Stimulated activated naive CD8-positive, alpha-beta T cell treated with anti-CD3 and anti-CD28 coated beads, Interleukin-15, Interleukin-2, amounts not matched to agents 100 ng/mL and 50 ng/mL, for 24 hours (primary cell): ENCODE measurements around the gene POLK.
"Not testable (repeated sequence)": the region's sequence is repeated elsewhere in the genome, so short reads cannot be mapped to it uniquely, and the experiment has no call there.

ENCODE experiments used
- H3K27ac Mint-ChIP-seq: one replicate; pipeline ENCODE4 v1.8.0; 2021; ENCODE audit warnings: mild to moderate bottlenecking, mixed read lengths
- H3K27me3 Mint-ChIP-seq: one replicate; pipeline ENCODE4 v1.8.0; 2021; ENCODE audit warnings: mixed read lengths
- H3K36me3 Mint-ChIP-seq: one replicate; pipeline ENCODE4 v1.8.0; 2021; ENCODE audit warnings: low read depth, mixed read lengths
- H3K4me1 Mint-ChIP-seq: one replicate; pipeline ENCODE4 v1.8.0; 2021; ENCODE audit warnings: low read depth, mixed read lengths
- H3K4me3 Mint-ChIP-seq: one replicate; pipeline ENCODE4 v1.8.0; 2021; ENCODE audit warnings: mild to moderate bottlenecking, mixed read lengths
- H3K9me3 Mint-ChIP-seq: one replicate; pipeline ENCODE4 v1.8.0; 2021; ENCODE audit warnings: mixed read lengths

Gene POLK

GRCh38 chr5:75522542-75522941 lies 10.9 kb downstream of the POLK start:
- Mint-ChIP-seq H3K4me3 (no peak overlapping the region), H3K36me3 (peaks cover 47% of the 10 kb centered on the region), H3K27me3 (no peaks in the 10 kb centered on the region), H3K9me3 (peaks cover 13% of the 10 kb centered on the region), H3K27ac (peak overlapping the region; percentile 95), H3K4me1 (peaks cover 82% of the 10 kb centered on the region)

DNA sequence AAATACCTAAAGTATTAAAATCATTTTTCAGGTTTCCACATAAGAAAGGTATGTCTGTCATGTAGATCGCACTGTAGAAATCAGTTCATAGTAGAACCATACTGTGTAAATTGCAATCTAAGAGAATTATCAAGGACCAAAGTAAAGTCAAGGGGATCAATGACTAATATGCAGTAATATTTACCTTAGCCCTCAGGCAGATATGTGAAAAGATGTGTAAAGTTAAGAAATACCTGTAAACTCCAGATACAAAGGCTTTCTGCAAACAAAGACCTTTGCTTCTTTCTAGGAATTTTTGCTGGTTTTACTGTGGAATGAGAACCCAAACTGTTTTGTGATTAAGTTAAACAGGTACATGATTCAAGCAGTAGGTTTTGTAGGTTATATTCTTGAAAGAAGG lies 11.6 kb downstream of the POLK start:
- Mint-ChIP-seq H3K9me3 (peaks cover 13% of the 10 kb centered on the region), H3K4me1 (peaks cover 75% of the 10 kb centered on the region), H3K4me3 (peak overlapping the region; percentile 56)

GRCh38 chr5:75524071-75524470 lies 12.4 kb downstream of the POLK start:
- Mint-ChIP-seq H3K27ac (peak overlapping the region; percentile 64), H3K9me3 (peaks cover 13% of the 10 kb centered on the region), H3K4me3 (peak overlapping the region; percentile 56), H3K4me1 (peaks cover 69% of the 10 kb centered on the region), H3K36me3 (peaks cover 44% of the 10 kb centered on the region), H3K27me3 (no peaks in the 10 kb centered on the region)

More for the DNA sequence above, 11.6 kb downstream of the POLK start:
- Mint-ChIP-seq H3K36me3 (peaks cover 41% of the 10 kb centered on the region), H3K27me3 (no peaks in the 10 kb centered on the region), H3K27ac (peak overlapping the region; percentile 64)

GRCh38 chr5:75524591-75524990 lies 12.9 kb downstream of the POLK start:
- no peak overlapping the region for H3K4me3 Mint-ChIP-seq

GRCh38 chr5:75525344-75525743 lies 13.7 kb downstream of the POLK start:
- Mint-ChIP-seq H3K4me3 (no peak overlapping the region), H3K4me1 (peaks cover 66% of the 10 kb centered on the region), H3K9me3 (peaks cover 13% of the 10 kb centered on the region), H3K27me3 (no peaks in the 10 kb centered on the region), H3K27ac (peak overlapping the region; percentile 64), H3K36me3 (peaks cover 38% of the 10 kb centered on the region)

More at GRCh38 chr5:75524591-75524990, 12.9 kb downstream of the POLK start:
- Mint-ChIP-seq H3K36me3 (peaks cover 41% of the 10 kb centered on the region), H3K27ac (peak overlapping the region; percentile 64), H3K27me3 (no peaks in the 10 kb centered on the region), H3K9me3 (peaks cover 13% of the 10 kb centered on the region), H3K4me1 (peaks cover 66% of the 10 kb centered on the region)

DNA sequence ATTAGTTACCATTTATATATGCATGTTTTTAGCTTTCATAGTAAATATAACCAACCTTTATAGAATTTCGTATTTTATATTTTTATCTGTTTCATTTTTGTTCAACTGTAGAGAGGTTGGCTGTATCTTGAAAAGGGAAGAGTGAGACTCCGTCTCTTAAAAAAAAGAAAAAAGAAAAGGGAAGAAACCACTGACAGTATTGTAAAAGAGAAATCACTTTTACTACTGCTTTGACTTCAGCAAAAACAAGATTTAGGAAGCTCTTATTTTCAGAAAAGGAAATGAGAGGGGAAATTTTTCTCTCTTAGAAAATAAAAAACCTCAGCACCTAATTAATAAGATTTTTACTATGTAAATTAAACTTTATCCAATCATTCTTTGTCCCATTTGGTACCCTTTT lies 14.4 kb downstream of the POLK start:
- peak overlapping the region; percentile 38 for H3K4me3 Mint-ChIP-seq
- H3K27ac Mint-ChIP-seq, result peak overlapping the region; percentile 64
- no peaks in the 10 kb centered on the region for H3K27me3 Mint-ChIP-seq
- H3K36me3 Mint-ChIP-seq, result peaks cover 30% of the 10 kb centered on the region
- peaks cover 10% of the 10 kb centered on the region for H3K9me3 Mint-ChIP-seq
- peaks cover 60% of the 10 kb centered on the region for H3K4me1 Mint-ChIP-seq

DNA sequence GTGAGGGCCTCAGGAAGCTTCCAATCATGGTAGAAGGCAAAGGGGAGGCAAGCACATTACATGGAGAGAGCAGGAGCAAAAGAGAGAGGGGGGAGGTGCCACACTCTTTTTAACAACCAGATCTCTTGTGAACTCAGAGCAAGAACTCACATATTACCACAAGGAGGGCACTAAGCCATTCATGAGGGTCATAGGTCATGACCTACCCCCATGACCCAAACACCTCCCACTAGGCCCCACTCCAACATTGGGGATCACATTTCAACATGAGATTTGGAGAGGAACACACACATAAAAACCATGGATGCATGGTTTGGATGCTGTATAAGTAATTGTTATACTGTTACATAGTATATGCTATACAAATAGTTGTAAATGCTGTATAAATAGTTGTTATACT lies 17.5 kb downstream of the POLK start:
- Mint-ChIP-seq H3K36me3 (peaks cover 34% of the 10 kb centered on the region), H3K9me3 (peaks cover 10% of the 10 kb centered on the region), H3K27me3 (no peaks in the 10 kb centered on the region), H3K27ac (no peak overlapping the region), H3K4me3 (no peak overlapping the region), H3K4me1 (peaks cover 40% of the 10 kb centered on the region)

- Mint-ChIP-seq H3K4me3 (no peak overlapping the region), H3K9me3 (peaks cover 24% of the 10 kb centered on the region), H3K27ac (peak overlapping the region; percentile 45), H3K4me1 (peaks cover 31% of the 10 kb centered on the region), H3K36me3 (peaks cover 55% of the 10 kb centered on the region), H3K27me3 (no peaks in the 10 kb centered on the region)
Measured at GRCh38 chr5:75532190-75532589, 20.5 kb downstream of the POLK start.

DNA sequence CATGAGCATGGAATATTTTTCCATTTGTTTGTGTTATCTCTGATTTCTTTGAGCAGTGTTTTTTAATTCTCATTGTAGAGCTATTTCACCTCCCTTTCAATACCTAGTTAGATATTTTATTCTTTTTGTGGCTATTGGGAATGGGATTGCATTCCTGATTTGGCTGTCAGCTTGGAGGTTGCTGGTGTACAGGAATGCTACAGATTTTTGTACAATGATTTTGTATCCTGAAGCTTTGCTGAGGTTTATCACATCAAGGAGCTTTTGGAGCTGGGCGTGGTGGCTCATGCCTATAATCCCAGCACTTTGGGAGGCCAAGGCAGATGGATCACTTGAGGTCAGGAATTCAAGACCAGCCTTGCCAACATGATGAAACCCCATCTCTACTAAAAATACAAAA lies 22.0 kb downstream of the POLK start:
- not testable (repeated sequence) for H3K27me3 Mint-ChIP-seq, H3K27ac Mint-ChIP-seq, H3K4me3 Mint-ChIP-seq
- Mint-ChIP-seq H3K36me3 (peaks cover 55% of the 10 kb centered on the region), H3K4me1 (peaks cover 34% of the 10 kb centered on the region), H3K9me3 (peaks cover 24% of the 10 kb centered on the region)

DNA sequence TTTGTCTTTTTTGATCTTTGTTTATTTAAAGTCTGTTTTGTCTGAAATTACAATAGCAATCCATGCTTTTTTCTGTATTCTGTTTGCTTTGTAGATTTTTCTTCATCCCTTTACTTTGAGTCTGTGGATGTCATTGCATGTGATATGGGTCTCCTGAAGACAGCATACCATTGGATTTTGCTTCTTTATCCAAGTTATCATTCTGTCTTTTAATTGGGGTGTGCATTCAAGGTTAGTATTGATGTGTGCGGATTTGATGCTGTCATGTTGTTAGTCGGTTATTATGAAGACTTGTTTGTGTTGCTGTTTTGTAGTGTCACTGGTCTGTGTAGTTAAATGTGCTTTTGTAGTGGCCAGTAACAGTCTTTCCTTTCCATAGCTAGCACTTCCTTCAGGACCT lies 23.0 kb downstream of the POLK start:
- Mint-ChIP-seq H3K27ac (no peak overlapping the region), H3K9me3 (peaks cover 24% of the 10 kb centered on the region), H3K27me3 (no peaks in the 10 kb centered on the region), H3K4me1 (peaks cover 29% of the 10 kb centered on the region), H3K36me3 (peaks cover 56% of the 10 kb centered on the region), H3K4me3 (no peak overlapping the region)

DNA sequence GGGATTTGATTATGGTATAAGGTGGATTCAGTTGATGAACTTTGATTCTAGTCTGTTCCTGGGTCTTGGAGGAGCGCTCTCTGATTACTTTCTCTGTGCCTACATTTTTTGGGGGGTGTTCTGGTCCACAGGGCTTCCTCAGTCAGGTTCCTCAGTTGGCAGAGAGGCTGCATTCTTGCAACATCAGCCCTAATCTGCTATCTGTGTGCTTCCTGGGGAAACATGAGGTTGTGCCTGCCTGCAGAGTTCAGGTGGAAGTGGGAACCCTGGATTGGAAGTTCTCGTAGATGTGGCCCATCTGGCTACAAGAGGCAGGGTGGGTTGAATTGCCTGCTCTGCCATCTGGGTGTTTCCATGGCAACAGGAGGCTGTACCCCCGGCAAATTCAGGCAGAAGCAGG lies 24.5 kb downstream of the POLK start:
- H3K36me3 Mint-ChIP-seq, result peaks cover 65% of the 10 kb centered on the region
- H3K9me3 Mint-ChIP-seq, result peaks cover 24% of the 10 kb centered on the region
- no peaks in the 10 kb centered on the region for H3K27me3 Mint-ChIP-seq
- H3K4me1 Mint-ChIP-seq, result peaks cover 26% of the 10 kb centered on the region
- H3K27ac Mint-ChIP-seq, result peak overlapping the region; percentile 7
- H3K4me3 Mint-ChIP-seq, result no peak overlapping the region

DNA sequence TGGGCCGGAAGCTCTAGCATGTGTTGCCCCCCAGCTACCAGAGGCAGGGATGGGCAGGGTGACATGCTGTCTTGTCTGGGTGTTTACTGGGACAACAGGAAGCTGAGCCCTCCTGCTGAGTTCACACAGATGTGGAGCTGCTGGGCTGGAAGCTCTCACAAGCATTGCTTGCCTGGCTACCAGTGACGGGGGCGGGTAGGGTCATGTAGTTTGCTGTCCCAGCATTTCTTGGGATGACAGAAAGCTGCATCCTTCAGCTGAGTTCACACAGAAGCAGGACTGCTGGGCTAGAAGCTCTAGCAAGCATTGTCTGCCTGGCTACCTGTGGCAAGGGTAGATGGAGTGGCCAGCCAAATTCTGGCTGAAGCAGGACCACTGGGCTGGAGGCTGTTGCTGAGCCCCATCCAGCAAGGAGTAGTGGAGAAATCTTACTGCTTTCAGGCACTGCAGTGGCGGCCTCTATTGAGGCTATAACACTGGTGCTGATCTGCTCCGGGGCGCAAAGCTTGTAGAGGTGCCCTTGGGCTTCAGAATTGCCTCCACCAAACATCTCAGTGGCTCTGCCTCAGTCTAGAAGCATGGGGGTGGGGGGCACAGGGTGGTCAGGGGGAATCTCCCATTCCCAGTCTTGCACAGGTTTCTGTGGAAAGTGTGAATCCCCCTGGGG lies 25.1 kb downstream of the POLK start:
- H3K36me3 Mint-ChIP-seq, result peaks cover 62% of the 10 kb centered on the region
- H3K9me3 Mint-ChIP-seq, result peaks cover 24% of the 10 kb centered on the region
- peaks cover 26% of the 10 kb centered on the region for H3K4me1 Mint-ChIP-seq
- H3K27ac Mint-ChIP-seq, result no peak overlapping the region
- no peak overlapping the region for H3K4me3 Mint-ChIP-seq
- H3K27me3 Mint-ChIP-seq, result no peaks in the 10 kb centered on the region

DNA sequence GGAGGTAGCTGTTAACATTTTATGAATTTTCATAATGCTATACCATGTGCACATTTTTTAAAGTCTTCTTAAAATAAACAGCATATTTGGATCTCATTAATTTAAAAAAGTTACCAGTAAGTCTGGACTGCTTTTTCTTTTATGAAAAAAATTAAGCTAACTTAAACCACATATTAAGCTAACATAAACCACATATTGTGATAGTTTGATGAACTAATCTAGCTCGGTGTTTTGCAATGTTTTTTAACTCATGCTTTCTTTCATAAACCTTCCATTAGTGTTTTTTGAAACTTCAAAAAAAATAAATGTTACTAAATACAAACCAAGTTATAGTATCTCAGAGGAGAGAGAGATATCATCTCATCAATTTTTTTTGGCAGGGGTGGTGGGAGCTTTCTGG lies 26.5 kb downstream of the POLK start:
- Mint-ChIP-seq H3K27ac (no peak overlapping the region), H3K27me3 (no peaks in the 10 kb centered on the region), H3K36me3 (peaks cover 49% of the 10 kb centered on the region), H3K4me1 (peaks cover 24% of the 10 kb centered on the region), H3K4me3 (no peak overlapping the region), H3K9me3 (peaks cover 19% of the 10 kb centered on the region)

GRCh38 chr5:75545131-75545530 lies 33.4 kb downstream of the POLK start:
- H3K27me3 Mint-ChIP-seq, result no peaks in the 10 kb centered on the region
- peaks cover 38% of the 10 kb centered on the region for H3K36me3 Mint-ChIP-seq
- H3K9me3 Mint-ChIP-seq, result no peaks in the 10 kb centered on the region
- H3K27ac Mint-ChIP-seq, result no peak overlapping the region
- H3K4me1 Mint-ChIP-seq, result peaks cover 7% of the 10 kb centered on the region
- H3K4me3 Mint-ChIP-seq, result no peak overlapping the region

GRCh38 chr5:75546830-75547229 lies 35.1 kb downstream of the POLK start:
- peaks cover 7% of the 10 kb centered on the region for H3K4me1 Mint-ChIP-seq
- no peak overlapping the region for H3K4me3 Mint-ChIP-seq
- no peak overlapping the region for H3K27ac Mint-ChIP-seq
- peaks cover 43% of the 10 kb centered on the region for H3K36me3 Mint-ChIP-seq
- no peaks in the 10 kb centered on the region for H3K27me3 Mint-ChIP-seq
- H3K9me3 Mint-ChIP-seq, result no peaks in the 10 kb centered on the region

DNA sequence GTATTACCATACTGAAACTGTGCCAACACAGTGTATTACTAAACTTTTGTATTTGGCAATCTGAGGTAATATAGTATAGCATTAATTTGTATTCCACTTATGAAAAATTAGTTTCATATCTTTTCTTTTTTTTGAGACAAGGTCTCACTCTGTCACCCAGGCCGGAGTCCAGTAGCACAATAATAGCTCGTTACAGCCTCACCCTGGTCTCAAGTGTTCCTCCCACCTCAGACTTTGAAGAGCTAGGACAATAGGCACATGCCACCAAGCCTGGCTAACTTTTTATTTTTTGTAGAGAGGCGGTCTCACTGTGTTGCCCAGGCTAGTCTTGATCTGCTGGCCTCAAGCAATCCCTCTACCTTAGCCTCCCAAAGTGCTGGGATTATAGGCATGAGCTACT lies 36.1 kb downstream of the POLK start:
- Mint-ChIP-seq H3K36me3 (peaks cover 51% of the 10 kb centered on the region), H3K27ac (no peak overlapping the region), H3K27me3 (no peaks in the 10 kb centered on the region), H3K9me3 (no peaks in the 10 kb centered on the region), H3K4me1 (peaks cover 7% of the 10 kb centered on the region), H3K4me3 (no peak overlapping the region)
